ENCODE measurements around the gene PDLIM1. TPM values are rescaled to one million over a fixed set of nuclear protein-coding genes. Genes with fewer than 3 reads are reported as not detected.
"Not testable (repeated sequence)": the region's sequence is repeated elsewhere in the genome, so short reads cannot be mapped to it uniquely, and the experiment has no call there.

Gene PDLIM1
- total RNA-seq, 4 donors from 2014 or later = 25.4 to 74.1 (median 68.5) TPM

- no peak for ATAC-seq
- Histone ChIP-seq H3K4me1 (no peaks in the 10 kb centered on the region), H3K36me3 (no peaks in the 10 kb centered on the region), H3K27ac (no peak overlapping the region), H3K9me3 (no peaks in the 10 kb centered on the region), H3K4me3 (no peak overlapping the region), H3K27me3 (no peaks in the 10 kb centered on the region)
- TF ChIP-seq EP300 (IDR thresholded peaks at IDR 0.05) = no peak
- TF ChIP-seq POLR2A (IDR thresholded peaks at IDR 0.05) = no peak
- peak in 1 of 4 experiments; percentile 3 for TF ChIP-seq CTCF (IDR thresholded peaks at IDR 0.05)
- TF ChIP-seq POLR2AphosphoS5 (IDR thresholded peaks at IDR 0.05) = no peak
- 50 to 57% methylated on average over 6 to 8 of the region's 8 CpGs for WGBS, 2 donors (ENCODE audit: low coverage in 1 of 2)
Observed at GRCh38 chr10:95208702-95209391, 82.0 kb downstream of the PDLIM1 start.

GRCh38 chr10:95202865-95203264 lies 87.9 kb downstream of the PDLIM1 start:
- H3K36me3 ChIP-seq, ATAC-seq, H3K27me3 ChIP-seq, H3K9me3 ChIP-seq, H3K4me1 ChIP-seq, H3K4me3 ChIP-seq, H3K27ac ChIP-seq: not testable (repeated sequence)
- WGBS, 2 donors (ENCODE audit: low coverage in 1 of 2) = 77 to 83% methylated on average over 2 to 4 of the region's 5 CpGs

GRCh38 chr10:95201736-95202135 lies 89.1 kb downstream of the PDLIM1 start:
- H3K9me3 ChIP-seq = no peaks in the 10 kb centered on the region
- H3K27me3 ChIP-seq = no peaks in the 10 kb centered on the region
- no peaks in the 10 kb centered on the region for H3K36me3 ChIP-seq
- no peak for TF ChIP-seq POLR2AphosphoS5 (IDR thresholded peaks at IDR 0.05)
- no peak for TF ChIP-seq CTCF (IDR thresholded peaks at IDR 0.05)
- no peak for TF ChIP-seq POLR2A (IDR thresholded peaks at IDR 0.05)
- TF ChIP-seq EP300 (IDR thresholded peaks at IDR 0.05) = no peak
- no peak overlapping the region for H3K27ac ChIP-seq
- WGBS, 2 donors (ENCODE audit: low coverage in 1 of 2) = 81% methylated on average over 2 of the region's 4 CpGs; no CpG with 5 or more reads in 1 of the 2 donors
- no peak overlapping the region for H3K4me3 ChIP-seq
- no peaks in the 10 kb centered on the region for H3K4me1 ChIP-seq
- ATAC-seq = no peak

GRCh38 chr10:95196046-95196445 lies 94.8 kb downstream of the PDLIM1 start:
- H3K27me3 ChIP-seq = no peaks in the 10 kb centered on the region
- ATAC-seq = no peak
- no peaks in the 10 kb centered on the region for H3K4me1 ChIP-seq
- H3K9me3 ChIP-seq = no peaks in the 10 kb centered on the region
- H3K36me3 ChIP-seq = no peaks in the 10 kb centered on the region
- no peak overlapping the region for H3K27ac ChIP-seq
- no peak overlapping the region for H3K4me3 ChIP-seq
- no peak for TF ChIP-seq CTCF (IDR thresholded peaks at IDR 0.05)
- TF ChIP-seq POLR2AphosphoS5 (IDR thresholded peaks at IDR 0.05) = no peak
- TF ChIP-seq POLR2A (IDR thresholded peaks at IDR 0.05) = no peak
- no peak for TF ChIP-seq EP300 (IDR thresholded peaks at IDR 0.05)
- 47 to 59% methylated on average over 2 to 3 of the region's 3 CpGs for WGBS, 2 donors (ENCODE audit: low coverage in 1 of 2)

- ATAC-seq = no peak
- Histone ChIP-seq H3K9me3 (no peaks in the 10 kb centered on the region), H3K4me3 (no peak within 1 kb of the TSS), H3K36me3 (no peaks in the 10 kb centered on the region), H3K27me3 (no peaks in the 10 kb centered on the region), H3K4me1 (no peaks in the 10 kb centered on the region), H3K27ac (no peak within 1 kb of the TSS)
- no peak for TF ChIP-seq POLR2A (IDR thresholded peaks at IDR 0.05)
- TF ChIP-seq EP300 (IDR thresholded peaks at IDR 0.05) = no peak
- no peak for TF ChIP-seq POLR2AphosphoS5 (IDR thresholded peaks at IDR 0.05)
- TF ChIP-seq CTCF (IDR thresholded peaks at IDR 0.05) = no peak
- 100% methylated on average over 1 of the region's 1 CpG for WGBS, 2 donors (ENCODE audit: low coverage in 1 of 2)
Observed at GRCh38 chr10:95193944-95194343, 96.9 kb downstream of the PDLIM1 start, which contains the start of gene ACSM6. Gene ACSM6 (plus strand): TSS chr10:95194238. CDS start chr10:95194486, 248 bp downstream.
